SU-DHL-6 (cell line): ENCODE data around the gene TATDN3.

Source experiments
- H2AFZ ChIP-seq: fragments of 200-600 bp; sonication (generic); 2 replicates; pipeline ENCODE4 v1.6.1; 2014; ENCODE audit warnings: low read depth, mild to moderate bottlenecking, moderate library complexity, mixed read lengths, antibody characterized with exemption, low read length; ENCODE audit not compliant: severe bottlenecking
- H3F3A ChIP-seq: fragments of 200-600 bp; shearing (Covaris generic); 2 replicates; pipeline ENCODE4 v1.6.0; 2016; ENCODE audit warnings: antibody characterized with exemption, mild to moderate bottlenecking; ENCODE audit not compliant: insufficient read depth
- H3K27ac ChIP-seq: fragments of 200-600 bp; sonication (generic); 2 replicates; pipeline ENCODE4 v1.5.1; 2016; ENCODE audit warnings: low read depth, mild to moderate bottlenecking, low read length, moderate library complexity, mixed read lengths
- H3K27me3 ChIP-seq: fragments of 200-600 bp; sonication (generic), shearing (Covaris generic); 2 replicates; pipeline ENCODE4 v1.6.0; 2014; ENCODE audit warnings: mild to moderate bottlenecking, low read length
- H3K36me3 ChIP-seq: fragments of 200-600 bp; sonication (generic); 2 replicates; pipeline ENCODE4 v1.6.1; 2014; ENCODE audit warnings: mild to moderate bottlenecking, low read length, mixed read lengths
- H3K4me2 ChIP-seq: fragments of 300-600, 200-600 bp; shearing (Covaris generic), sonication (generic); 2 replicates; pipeline ENCODE4 v1.6.0; 2014; ENCODE audit warnings: low read length, low read depth, mild to moderate bottlenecking; ENCODE audit not compliant: poor library complexity, severe bottlenecking
- H3K4me3 ChIP-seq: fragments of 200-600 bp; sonication (generic); 2 replicates; pipeline ENCODE4 v1.5.1; 2014; ENCODE audit warnings: antibody characterized with exemption, low read length, mild to moderate bottlenecking, mixed read lengths; ENCODE audit not compliant: insufficient read depth, poor library complexity, severe bottlenecking
- H3K79me2 ChIP-seq: fragments of 200-600 bp; sonication (generic); 2 replicates; pipeline ENCODE4 v1.6.1; 2014; ENCODE audit warnings: mild to moderate bottlenecking, low read length, moderate library complexity; ENCODE audit not compliant: insufficient read depth
- H3K9ac ChIP-seq: fragments of 200-600 bp; sonication (generic); 2 replicates; pipeline ENCODE4 v1.7.0; 2014; ENCODE audit warnings: mild to moderate bottlenecking, low read length
- H3K9me2 ChIP-seq: fragments of 200-600 bp; sonication (generic); replicated peaks from 2 replicates; pipeline ENCODE4 v1.6.1; 2014; ENCODE audit warnings: low read length; ENCODE audit not compliant: insufficient read depth
- H3K9me3 ChIP-seq: fragments of 200-600 bp; sonication (generic); 2 replicates; pipeline ENCODE4 v1.6.1; 2014; ENCODE audit warnings: low read length, mixed read lengths; ENCODE audit not compliant: insufficient read depth
- H4K20me1 ChIP-seq: fragments of 200-600 bp; sonication (generic); 2 replicates; pipeline ENCODE4 v1.6.1; 2014; ENCODE audit warnings: low read depth, mild to moderate bottlenecking, antibody characterized with exemption, low read length, moderate library complexity, mixed read lengths
- CTCF ChIP-seq: fragments of 200-600 bp; sonication (generic); IDR thresholded peaks from one replicate; pipeline ENCODE4 v1.5.1; 2017; ENCODE audit warnings: antibody characterized with exemption, mild to moderate bottlenecking, low read length, moderate library complexity; ENCODE audit not compliant: insufficient read depth, poor library complexity, severe bottlenecking
- EZH2phosphoT487 ChIP-seq: fragments of 200-600 bp; sonication (generic), shearing (Covaris generic); conservative IDR thresholded peaks from 2 replicates; pipeline ENCODE4 v1.6.1; 2018; ENCODE audit warnings: mild to moderate bottlenecking, antibody characterized with exemption, low read length, moderate library complexity, mixed read lengths

Gene TATDN3

GRCh38 chr1:212825798-212826452 is 34.2 kb downstream of the TATDN3 start:
- no peaks in the 10 kb centered on the region for H3K9me2 ChIP-seq
- no peak overlapping the region for H3K4me2 ChIP-seq
- no peaks in the 10 kb centered on the region for H3K27me3 ChIP-seq
- H2AFZ ChIP-seq = no peak overlapping the region
- no peaks in the 10 kb centered on the region for H4K20me1 ChIP-seq
- H3K4me3 ChIP-seq = no peak overlapping the region
- TF ChIP-seq EZH2phosphoT487 = no peak
- no peak for TF ChIP-seq CTCF
- no peak overlapping the region for H3K27ac ChIP-seq
- no peaks in the 10 kb centered on the region for H3K36me3 ChIP-seq
- H3K9ac ChIP-seq = no peak overlapping the region
- H3K9me3 ChIP-seq = peaks cover 11% of the 10 kb centered on the region; the same call in 1 of the 2 replicates
- H3F3A ChIP-seq = no peaks in the 10 kb centered on the region
- H3K79me2 ChIP-seq = no peaks in the 10 kb centered on the region

- no peaks in the 10 kb centered on the region for H3K9me2 ChIP-seq
- H4K20me1 ChIP-seq = no peaks in the 10 kb centered on the region
- no peak overlapping the region for H3K9ac ChIP-seq
- H3K4me3 ChIP-seq = no peak overlapping the region
- H3K9me3 ChIP-seq = peaks cover 11% of the 10 kb centered on the region; the same call in 1 of the 2 replicates
- H3F3A ChIP-seq = no peaks in the 10 kb centered on the region
- TF ChIP-seq EZH2phosphoT487 (no peak), CTCF (no peak)
- no peaks in the 10 kb centered on the region for H3K79me2 ChIP-seq
- no peak overlapping the region for H3K4me2 ChIP-seq
- no peaks in the 10 kb centered on the region for H3K36me3 ChIP-seq
- H3K27me3 ChIP-seq = no peaks in the 10 kb centered on the region
- H2AFZ ChIP-seq = no peak overlapping the region
- no peak overlapping the region for H3K27ac ChIP-seq
Measured at GRCh38 chr1:212827171-212827776, 35.6 kb downstream of the TATDN3 start.

GRCh38 chr1:212827831-212828278 is 36.2 kb downstream of the TATDN3 start:
- H3K9me3 ChIP-seq = peaks cover 11% of the 10 kb centered on the region; the same call in 1 of the 2 replicates
- H3K9ac ChIP-seq = no peak overlapping the region
- no peaks in the 10 kb centered on the region for H4K20me1 ChIP-seq
- no peaks in the 10 kb centered on the region for H3F3A ChIP-seq
- H3K79me2 ChIP-seq = no peaks in the 10 kb centered on the region
- H3K4me2 ChIP-seq = no peak overlapping the region
- TF ChIP-seq CTCF (no peak), EZH2phosphoT487 (no peak)
- H3K4me3 ChIP-seq = no peak overlapping the region
- no peaks in the 10 kb centered on the region for H3K9me2 ChIP-seq
- H2AFZ ChIP-seq = no peak overlapping the region
- no peaks in the 10 kb centered on the region for H3K27me3 ChIP-seq
- no peak overlapping the region for H3K27ac ChIP-seq
- H3K36me3 ChIP-seq = no peaks in the 10 kb centered on the region
